ENCODE measurements around the gene RIPOR3.
"Not testable (repeated sequence)": the region's sequence is repeated elsewhere in the genome, so short reads cannot be mapped to it uniquely, and the experiment has no call there.

Gene RIPOR3

GRCh38 chr20:50541606-50542041 is 149.7 kb downstream of the RIPOR3 start:
- TF ChIP-seq, protein P1, sequence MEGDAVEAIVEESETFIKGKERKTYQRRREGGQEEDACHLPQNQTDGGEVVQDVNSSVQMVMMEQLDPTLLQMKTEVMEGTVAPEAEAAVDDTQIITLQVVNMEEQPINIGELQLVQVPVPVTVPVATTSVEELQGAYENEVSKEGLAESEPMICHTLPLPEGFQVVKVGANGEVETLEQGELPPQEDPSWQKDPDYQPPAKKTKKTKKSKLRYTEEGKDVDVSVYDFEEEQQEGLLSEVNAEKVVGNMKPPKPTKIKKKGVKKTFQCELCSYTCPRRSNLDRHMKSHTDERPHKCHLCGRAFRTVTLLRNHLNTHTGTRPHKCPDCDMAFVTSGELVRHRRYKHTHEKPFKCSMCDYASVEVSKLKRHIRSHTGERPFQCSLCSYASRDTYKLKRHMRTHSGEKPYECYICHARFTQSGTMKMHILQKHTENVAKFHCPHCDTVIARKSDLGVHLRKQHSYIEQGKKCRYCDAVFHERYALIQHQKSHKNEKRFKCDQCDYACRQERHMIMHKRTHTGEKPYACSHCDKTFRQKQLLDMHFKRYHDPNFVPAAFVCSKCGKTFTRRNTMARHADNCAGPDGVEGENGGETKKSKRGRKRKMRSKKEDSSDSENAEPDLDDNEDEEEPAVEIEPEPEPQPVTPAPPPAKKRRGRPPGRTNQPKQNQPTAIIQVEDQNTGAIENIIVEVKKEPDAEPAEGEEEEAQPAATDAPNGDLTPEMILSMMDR (IDR thresholded peaks at IDR 0.05; ENCODE audit: extremely low read depth, insufficient read depth, missing control alignments): no peak
- in situ Hi-C loops (cut with MboI; ENCODE audit: low pct_unique_long_range_greater_than_20kb, low sequenced_read_pairs, unreplicated experiment): no loop called here
- no peak for DNase-seq (ENCODE audit: low spot score)

DNA sequence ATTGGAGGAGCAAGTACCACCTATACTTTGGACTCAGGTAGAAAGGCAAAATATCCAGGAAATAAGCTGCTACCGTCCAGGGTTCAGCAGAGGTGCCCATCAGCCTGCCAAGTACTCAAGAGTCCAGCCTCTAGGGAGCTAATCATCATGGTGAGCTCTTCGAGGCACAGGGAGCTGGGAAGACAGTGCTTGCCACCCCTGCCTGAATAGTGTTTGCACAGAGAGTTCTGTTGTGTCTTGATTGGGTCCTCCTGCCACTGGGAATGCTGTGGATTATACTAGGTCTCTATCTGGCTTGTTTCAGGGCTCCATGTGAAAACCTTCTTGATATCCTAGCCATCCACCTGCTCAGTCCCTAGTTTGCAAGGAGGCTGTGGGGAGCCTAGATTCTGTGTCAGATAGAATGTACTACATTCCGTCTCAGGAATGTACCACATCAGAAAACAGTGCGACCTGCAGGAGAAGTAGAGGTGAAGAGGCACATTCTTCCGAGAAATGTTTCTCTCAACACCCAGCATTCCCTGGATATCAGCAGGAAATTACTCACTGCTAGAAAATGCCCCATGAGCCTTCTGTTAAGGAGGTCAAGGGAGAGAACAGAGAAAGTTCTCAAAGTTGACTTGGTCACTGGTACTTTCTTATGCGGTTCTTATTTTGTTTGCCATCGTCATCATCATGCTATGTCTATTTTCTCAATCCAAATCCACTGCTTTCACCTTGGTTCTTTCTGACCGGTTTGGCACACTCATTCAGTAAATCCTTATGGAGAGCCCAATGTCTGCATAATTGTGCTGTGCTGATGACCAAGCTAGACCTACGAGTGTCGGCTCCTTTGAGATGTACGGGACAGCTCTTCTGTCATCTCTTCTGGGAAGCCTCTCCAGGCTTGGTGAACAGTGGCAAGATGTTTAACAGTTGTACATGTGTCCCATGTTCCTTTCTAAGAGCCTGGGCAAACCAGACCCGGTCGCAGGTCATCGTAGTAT is 150.4 kb downstream of the RIPOR3 start:
- TF ChIP-seq, protein P1 (IDR thresholded peaks at IDR 0.05; ENCODE audit: extremely low read depth, insufficient read depth, missing control alignments): no peak
- DNase-seq (ENCODE audit: low spot score): no peak
- in situ Hi-C loops (cut with MboI; ENCODE audit: low pct_unique_long_range_greater_than_20kb, low sequenced_read_pairs, unreplicated experiment): no loop called here

- DNase-seq (ENCODE audit: low spot score); in situ Hi-C loops (cut with MboI; ENCODE audit: low pct_unique_long_range_greater_than_20kb, low sequenced_read_pairs, unreplicated experiment): not testable (repeated sequence)
Measured at GRCh38 chr20:50539798-50540197, 151.5 kb downstream of the RIPOR3 start.

DNA sequence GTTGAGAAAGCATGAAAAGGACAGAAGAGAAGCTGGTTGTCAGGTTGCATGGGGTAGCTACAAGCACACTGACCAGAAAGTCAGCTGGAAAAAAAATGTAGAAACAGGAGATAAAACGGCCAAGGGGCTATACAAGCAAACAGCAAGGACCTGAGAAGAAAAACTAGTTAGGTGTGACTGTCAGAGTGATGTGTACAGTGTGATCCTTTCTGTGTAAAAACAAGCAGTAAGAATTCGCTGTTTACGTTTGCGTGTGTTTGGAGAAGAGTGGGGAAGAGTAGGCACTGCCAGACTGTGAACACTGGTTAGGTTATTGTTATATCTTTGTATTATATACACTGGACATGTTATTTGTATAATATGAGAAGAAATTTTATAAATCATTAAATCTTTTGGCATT is 153.1 kb downstream of the RIPOR3 start:
- TF ChIP-seq, protein P1 (IDR thresholded peaks at IDR 0.05; ENCODE audit: extremely low read depth, insufficient read depth, missing control alignments): no peak
- DNase-seq (ENCODE audit: low spot score): no peak
- in situ Hi-C loops (cut with MboI; ENCODE audit: low pct_unique_long_range_greater_than_20kb, low sequenced_read_pairs, unreplicated experiment): no loop called here

DNA sequence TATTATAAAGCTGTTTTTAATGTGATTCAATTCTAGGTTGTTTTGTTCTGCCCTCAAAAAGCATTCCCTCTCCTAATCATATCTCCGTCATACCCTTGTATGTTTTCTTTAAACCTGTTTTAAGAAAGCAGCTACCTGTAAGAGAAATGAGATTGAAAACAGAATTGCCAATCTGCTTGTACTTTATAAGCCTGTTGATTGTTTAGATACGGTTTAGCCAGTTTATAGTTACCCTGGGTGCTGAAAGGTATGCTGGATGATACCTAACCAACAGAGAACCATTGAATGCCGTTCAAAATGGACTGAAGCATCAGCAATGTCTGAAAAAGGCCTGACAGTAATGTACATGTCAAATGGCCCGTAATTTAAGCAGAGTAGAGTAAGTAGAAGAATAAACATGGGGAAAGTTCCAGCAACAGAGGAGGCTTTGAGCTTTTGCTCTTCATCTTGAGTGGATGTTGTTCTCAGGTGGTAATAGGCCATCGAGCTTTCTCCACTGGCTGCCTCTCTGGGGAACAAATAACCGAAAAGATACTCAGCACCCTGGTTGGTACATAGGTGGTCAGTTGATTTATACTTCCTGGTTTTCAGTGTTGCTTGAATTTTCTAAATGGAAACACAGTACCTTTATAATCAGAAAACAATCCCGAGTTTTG is 153.7 kb downstream of the RIPOR3 start:
- DNase-seq (ENCODE audit: low spot score): no peak
- TF ChIP-seq, protein P1 (IDR thresholded peaks at IDR 0.05; ENCODE audit: extremely low read depth, insufficient read depth, missing control alignments): no peak
- in situ Hi-C loops (cut with MboI; ENCODE audit: low pct_unique_long_range_greater_than_20kb, low sequenced_read_pairs, unreplicated experiment): no loop called here

- TF ChIP-seq, protein P1 (IDR thresholded peaks at IDR 0.05; ENCODE audit: extremely low read depth, insufficient read depth, missing control alignments): no peak
- no peak for DNase-seq (ENCODE audit: low spot score)
- in situ Hi-C loops (cut with MboI; ENCODE audit: low pct_unique_long_range_greater_than_20kb, low sequenced_read_pairs, unreplicated experiment): no loop called here
Measured at GRCh38 chr20:50536333-50536732, 155.0 kb downstream of the RIPOR3 start.

Data from GM13977 (cell line).